Caco-2 (cell line): ENCODE measurements around the gene COL9A3. TPM values are rescaled to one million over a fixed set of nuclear protein-coding genes. Genes with fewer than 3 reads are reported as not detected.

Experiments used
- BruUV-seq: library from RNA; stranded (reverse); fragments of 400-500 nt; replicated peaks from 2 replicates; lab custom pipeline; 2021; lab: Mats Ljungman, UMichigan
- CTCF ChIA-PET: fragments of 300-600 bp; sonication (Branson Sonifier 250); formaldehyde crosslinking; loops from one replicate; lab custom pipeline; 2022; ENCODE audit warnings: antibody characterized with exemption; lab: Charles Lee
- POLR2A ChIA-PET: fragments of 300-600 bp; sonication (Branson Sonifier 250); formaldehyde crosslinking; loops from one replicate; lab custom pipeline; 2022; ENCODE audit warnings: antibody characterized with exemption; lab: Charles Lee
- DNase-seq, 2 experiments: peaks; one replicate each; pipeline versions ENCODE4 v3.0.0 to v3.0.0-alpha.2; 2020 to 2022
- H3K27me3 ChIP-seq: replicated peaks from 2 replicates; pipeline ENCODE4 v1.6.0; 2011; ENCODE audit warnings: low read length; ENCODE audit not compliant: control insufficient read depth, insufficient read depth
- H3K36me3 ChIP-seq: 2 replicates; pipeline ENCODE4 v1.5.1; 2011; ENCODE audit warnings: low read length; ENCODE audit not compliant: control insufficient read depth, insufficient read depth
- H3K4me1 ChIP-seq: fragments of 250-450 bp; sonication (Bioruptor Pico); 2 replicates; pipeline ENCODE4 v1.5.1; 2020; ENCODE audit warnings: mild to moderate bottlenecking
- H3K4me3 ChIP-seq: 2 replicates; pipeline ENCODE4 v1.5.1; 2011; ENCODE audit warnings: low read depth, mild to moderate bottlenecking, control low read depth, low read length
- H3K9me3 ChIP-seq: fragments of 250-450 bp; sonication (Bioruptor Pico); 2 replicates; pipeline ENCODE4 v1.5.1; 2020; ENCODE audit warnings: mild to moderate bottlenecking, moderate library complexity
- H3K27ac Mint-ChIP-seq: one replicate; pipeline ENCODE4 v1.8.0; 2022; ENCODE audit warnings: mixed read lengths; ENCODE audit not compliant: unreplicated experiment
- H3K27me3 Mint-ChIP-seq: one replicate; pipeline ENCODE4 v1.8.0; 2022; ENCODE audit warnings: mixed read lengths; ENCODE audit not compliant: insufficient read depth, unreplicated experiment
- H3K36me3 Mint-ChIP-seq: one replicate; pipeline ENCODE4 v1.8.0; 2022; ENCODE audit warnings: mild to moderate bottlenecking, mixed read lengths; ENCODE audit not compliant: insufficient read depth, unreplicated experiment
- H3K4me1 Mint-ChIP-seq: one replicate; pipeline ENCODE4 v1.8.0; 2022; ENCODE audit warnings: low read depth, mixed read lengths; ENCODE audit not compliant: unreplicated experiment
- H3K4me3 Mint-ChIP-seq: one replicate; pipeline ENCODE4 v1.8.0; 2022; ENCODE audit warnings: mild to moderate bottlenecking, moderate library complexity, mixed read lengths; ENCODE audit not compliant: unreplicated experiment
- H3K9me3 Mint-ChIP-seq: one replicate; pipeline ENCODE4 v1.8.0; 2022; ENCODE audit warnings: mixed read lengths; ENCODE audit not compliant: unreplicated experiment
- intact Hi-C: fragments of 100-400 bp; cut with micrococcal nuclease; formaldehyde crosslinking; loops from one replicate; pipeline ENCODE4 v1.10.0; 2022; ENCODE audit not compliant: unreplicated experiment
- total RNA-seq: library from RNA; stranded (reverse); gene quantifications from 2 replicates; pipeline ENCODE4 v1.2.3, GENCODE V29; 2022
- TF ChIP-seq, protein P1 (sequence below), 2 experiments: fragments of 200-600 bp in 1 of 2; IDR thresholded peaks; 1 replicate in 1 of 2; 2 replicates in 1 of 2; pipeline versions ENCODE4 v1.5.1 to v1.8.0; 2011 to 2022; ENCODE audit warnings: antibody characterized with exemption in 1 of 2, control low read depth in 1 of 2, inconsistent platforms in 1 of 2, low read depth in 1 of 2, low read length in 1 of 2, mild to moderate bottlenecking in 1 of 2, moderate library complexity in 1 of 2; ENCODE audit not compliant: insufficient read depth in 1 of 2, severe bottlenecking in 1 of 2, unreplicated experiment in 1 of 2

Gene COL9A3
- total RNA-seq, 1 experiment from 2014 or later: 6.4 TPM

GRCh38 chr20:62824476-62825332 is 7.9 kb downstream of the COL9A3 start:
- Mint-ChIP-seq H3K27me3 (no peaks in the 10 kb centered on the region), H3K4me1 (no peaks in the 10 kb centered on the region), H3K27ac (no peak overlapping the region), H3K9me3 (no peaks in the 10 kb centered on the region), H3K4me3 (no peak overlapping the region), H3K36me3 (no peaks in the 10 kb centered on the region)
- TF ChIP-seq, protein P1, sequence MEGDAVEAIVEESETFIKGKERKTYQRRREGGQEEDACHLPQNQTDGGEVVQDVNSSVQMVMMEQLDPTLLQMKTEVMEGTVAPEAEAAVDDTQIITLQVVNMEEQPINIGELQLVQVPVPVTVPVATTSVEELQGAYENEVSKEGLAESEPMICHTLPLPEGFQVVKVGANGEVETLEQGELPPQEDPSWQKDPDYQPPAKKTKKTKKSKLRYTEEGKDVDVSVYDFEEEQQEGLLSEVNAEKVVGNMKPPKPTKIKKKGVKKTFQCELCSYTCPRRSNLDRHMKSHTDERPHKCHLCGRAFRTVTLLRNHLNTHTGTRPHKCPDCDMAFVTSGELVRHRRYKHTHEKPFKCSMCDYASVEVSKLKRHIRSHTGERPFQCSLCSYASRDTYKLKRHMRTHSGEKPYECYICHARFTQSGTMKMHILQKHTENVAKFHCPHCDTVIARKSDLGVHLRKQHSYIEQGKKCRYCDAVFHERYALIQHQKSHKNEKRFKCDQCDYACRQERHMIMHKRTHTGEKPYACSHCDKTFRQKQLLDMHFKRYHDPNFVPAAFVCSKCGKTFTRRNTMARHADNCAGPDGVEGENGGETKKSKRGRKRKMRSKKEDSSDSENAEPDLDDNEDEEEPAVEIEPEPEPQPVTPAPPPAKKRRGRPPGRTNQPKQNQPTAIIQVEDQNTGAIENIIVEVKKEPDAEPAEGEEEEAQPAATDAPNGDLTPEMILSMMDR (IDR thresholded peaks at IDR 0.05; ENCODE audit: insufficient read depth in 1 of 2, low read depth in 1 of 2, low read length in 1 of 2, severe bottlenecking in 1 of 2, unreplicated experiment in 1 of 2): no peak
- Histone ChIP-seq H3K9me3 (no peaks in the 10 kb centered on the region), H3K4me3 (no peak overlapping the region), H3K4me1 (peaks cover 5% of the 10 kb centered on the region), H3K27me3 (no peaks in the 10 kb centered on the region), H3K36me3 (no peaks in the 10 kb centered on the region)
- ChIA-PET CTCF (interaction anchor here (0.5 to 0.7 kb wide), 2 partner anchors 16 to 684 kb away, joined by 3 to 4 read pairs; no protein-coding TSS in a partner anchor), POLR2A (no interaction called here)
- BruUV-seq: no TSS peak
- no peak for DNase-seq
- intact Hi-C loops: no loop called here

DNA sequence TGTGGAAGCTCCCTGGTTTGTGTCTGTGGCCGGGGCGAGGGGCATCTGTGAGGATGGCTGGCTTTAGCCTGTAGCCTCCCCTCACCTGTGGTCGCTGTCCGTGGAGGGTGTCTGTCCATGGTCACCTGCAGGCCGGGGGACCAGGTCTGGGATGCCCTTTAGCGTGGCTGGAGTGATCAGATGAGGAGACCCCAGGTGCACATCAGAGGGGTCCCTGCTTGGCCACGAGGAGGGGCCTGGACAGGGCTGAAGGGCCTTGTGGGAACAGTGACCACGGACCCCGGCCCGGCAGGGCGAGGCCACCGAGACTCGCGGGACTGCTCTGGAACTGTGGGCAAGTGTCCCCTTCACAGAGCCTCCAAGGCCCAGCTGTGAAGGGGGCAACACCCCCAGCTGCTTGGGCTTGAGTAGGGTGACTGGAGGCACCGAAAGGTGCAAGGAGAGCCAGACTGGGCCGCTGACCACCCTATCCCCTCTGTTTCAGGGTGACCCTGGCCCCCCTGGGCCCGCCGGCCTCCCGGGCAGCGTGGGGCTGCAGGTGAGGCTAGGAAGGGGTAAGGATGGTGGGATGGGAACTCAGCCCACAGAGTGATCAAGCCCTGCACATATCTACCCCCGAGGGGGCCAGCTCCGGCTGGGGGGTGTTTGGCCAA is 8.6 kb downstream of the COL9A3 start:
- ChIA-PET POLR2A (no interaction called here), CTCF (interaction anchor here (0.7 kb wide), 1 partner anchor 17 kb away, joined by 3 read pairs; no protein-coding TSS in a partner anchor)
- H3K4me3 ChIP-seq: no peak overlapping the region
- H3K27me3 ChIP-seq: no peaks in the 10 kb centered on the region
- H3K36me3 Mint-ChIP-seq: no peaks in the 10 kb centered on the region
- no peaks in the 10 kb centered on the region for H3K4me1 Mint-ChIP-seq
- H3K4me1 ChIP-seq: peaks cover 5% of the 10 kb centered on the region
- TF ChIP-seq, protein P1 (IDR thresholded peaks at IDR 0.05; ENCODE audit: insufficient read depth in 1 of 2, low read depth in 1 of 2, low read length in 1 of 2, severe bottlenecking in 1 of 2, unreplicated experiment in 1 of 2): no peak
- no peaks in the 10 kb centered on the region for H3K9me3 Mint-ChIP-seq
- no peaks in the 10 kb centered on the region for H3K9me3 ChIP-seq
- H3K27ac Mint-ChIP-seq: no peak overlapping the region
- intact Hi-C loops: no loop called here
- no TSS peak for BruUV-seq
- H3K27me3 Mint-ChIP-seq: no peaks in the 10 kb centered on the region
- DNase-seq: no peak
- H3K36me3 ChIP-seq: no peaks in the 10 kb centered on the region
- no peak overlapping the region for H3K4me3 Mint-ChIP-seq

DNA sequence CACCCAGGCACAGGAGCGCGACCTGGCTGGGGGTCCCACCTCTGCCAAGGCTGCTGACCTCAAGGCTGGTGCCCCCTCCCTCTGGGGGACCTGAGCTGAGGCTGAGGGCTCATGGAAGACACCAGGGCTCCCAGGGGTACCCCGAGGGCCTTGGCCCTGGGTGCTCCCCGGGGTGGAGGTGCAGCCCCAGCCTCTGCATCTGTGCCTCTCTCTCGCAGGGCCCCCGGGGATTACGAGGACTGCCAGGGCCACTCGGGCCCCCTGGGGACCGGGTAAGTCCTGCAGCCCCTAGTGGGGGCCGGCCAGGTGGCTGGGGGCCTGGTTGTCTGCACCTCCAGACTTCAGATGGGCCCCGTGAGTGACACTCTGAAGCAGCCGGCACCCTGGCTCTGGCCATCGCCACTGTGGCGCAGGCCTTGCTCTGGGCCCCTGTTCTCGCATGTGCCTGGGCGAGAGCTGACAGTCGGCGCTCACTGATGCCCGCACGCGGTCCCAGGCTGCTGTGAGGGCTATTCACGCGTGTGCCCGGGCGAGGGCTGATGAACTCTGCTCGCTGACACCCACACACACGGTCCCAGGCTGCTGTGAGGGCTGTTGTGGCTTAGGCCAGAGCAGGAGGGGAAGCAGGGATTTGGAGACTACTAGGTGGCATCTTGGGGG is 9.3 kb downstream of the COL9A3 start:
- ChIA-PET CTCF (no interaction called here), POLR2A (no interaction called here)
- Mint-ChIP-seq H3K27me3 (no peaks in the 10 kb centered on the region), H3K4me1 (no peaks in the 10 kb centered on the region), H3K9me3 (no peaks in the 10 kb centered on the region), H3K4me3 (no peak overlapping the region), H3K27ac (no peak overlapping the region), H3K36me3 (no peaks in the 10 kb centered on the region)
- H3K9me3 ChIP-seq: no peaks in the 10 kb centered on the region
- H3K4me3 ChIP-seq: no peak overlapping the region
- peaks cover 5% of the 10 kb centered on the region for H3K4me1 ChIP-seq
- no peaks in the 10 kb centered on the region for H3K36me3 ChIP-seq
- no TSS peak for BruUV-seq
- intact Hi-C loops: no loop called here
- DNase-seq: no peak
- TF ChIP-seq, protein P1 (IDR thresholded peaks at IDR 0.05; ENCODE audit: insufficient read depth in 1 of 2, low read depth in 1 of 2, low read length in 1 of 2, severe bottlenecking in 1 of 2, unreplicated experiment in 1 of 2): no peak
- no peaks in the 10 kb centered on the region for H3K27me3 ChIP-seq
